HEK293 (cell line): ENCODE measurements around the gene CISD1.

Source experiments
- CTCF ChIA-PET: fragments of 350-600 bp; formaldehyde crosslinking; extraction: SDS; loops from one replicate; lab custom pipeline; 2021; ENCODE audit warnings: antibody characterized with exemption; lab: Yijun Ruan, JAX
- POLR2A ChIA-PET: fragments of 300-600 bp; formaldehyde crosslinking; extraction: SDS; loops from one replicate; lab custom pipeline; 2020; ENCODE audit warnings: antibody characterized with exemption, inconsistent platforms; lab: Yijun Ruan, JAX
- H3K27ac ChIP-seq: fragments of 200-500 bp; sonication (Bioruptor generic); 2 replicates; pipeline ENCODE4 v1.5.1; 2014; ENCODE audit warnings: low read depth, low read length, control low read depth, inconsistent platforms; ENCODE audit errors: extremely low read depth
- H3K36me3 ChIP-seq, 2 experiments: fragments of 200-500 bp in 1 of 2; sonication (Bioruptor generic) in 1 of 2; 1 replicate in 1 of 2; 2 replicates in 1 of 2; pipeline ENCODE4 v1.5.1; 2014 to 2017; ENCODE audit warnings: inconsistent platforms in 2 of 2, low read length in 2 of 2; ENCODE audit not compliant: control insufficient read depth in 2 of 2, insufficient read depth in 1 of 2
- H3K4me1 ChIP-seq: fragments of 200-500 bp; sonication (Bioruptor generic); 2 replicates; pipeline ENCODE4 v1.5.1; 2014; ENCODE audit warnings: mild to moderate bottlenecking, low read length, inconsistent platforms; ENCODE audit not compliant: control insufficient read depth, insufficient read depth
- H3K4me3 ChIP-seq: 2 replicates; pipeline ENCODE4 v1.5.1; 2011; ENCODE audit warnings: low read depth, mild to moderate bottlenecking, control low read depth, low read length, moderate library complexity
- H3K9me3 ChIP-seq: fragments of 200-500 bp; sonication (Bioruptor generic); 2 replicates; pipeline ENCODE4 v1.5.1; 2014; ENCODE audit warnings: low read depth, low read length, inconsistent platforms; ENCODE audit not compliant: control insufficient read depth, insufficient read depth
- ZBTB20 ChIP-seq: fragments of 450-650 bp; formaldehyde crosslinking; IDR thresholded peaks from 2 replicates; pipeline ENCODE4 v1.5.1; 2016; ENCODE audit warnings: missing biosample characterization, missing genetic modification characterization
- ZNF184 ChIP-seq: fragments of 450-650 bp; IDR thresholded peaks from 2 replicates; pipeline ENCODE4 v1.5.1; 2018; ENCODE audit warnings: missing biosample characterization, mild to moderate bottlenecking, missing genetic modification characterization
- ZNF248 ChIP-seq: fragments of 450-650 bp; formaldehyde crosslinking; IDR thresholded peaks from 2 replicates; pipeline ENCODE4 v1.5.1; 2017; ENCODE audit warnings: missing biosample characterization, missing genetic modification characterization
- ZNF416 ChIP-seq: fragments of 450-650 bp; formaldehyde crosslinking; IDR thresholded peaks from 2 replicates; pipeline ENCODE4 v1.5.1; 2016; ENCODE audit warnings: missing biosample characterization, missing genetic modification characterization
- TF ChIP-seq, protein P1 (sequence below): fragments of 450-650 bp; formaldehyde crosslinking; IDR thresholded peaks from 2 replicates; pipeline ENCODE4 v1.5.1; 2016; ENCODE audit warnings: missing biosample characterization, missing genetic modification characterization
- TF ChIP-seq, protein P2 (sequence below): fragments of 450-650 bp; formaldehyde crosslinking; IDR thresholded peaks from 2 replicates; pipeline ENCODE4 v1.5.1; 2016; ENCODE audit warnings: missing biosample characterization, missing genetic modification characterization

The CISD1 gene

DNA sequence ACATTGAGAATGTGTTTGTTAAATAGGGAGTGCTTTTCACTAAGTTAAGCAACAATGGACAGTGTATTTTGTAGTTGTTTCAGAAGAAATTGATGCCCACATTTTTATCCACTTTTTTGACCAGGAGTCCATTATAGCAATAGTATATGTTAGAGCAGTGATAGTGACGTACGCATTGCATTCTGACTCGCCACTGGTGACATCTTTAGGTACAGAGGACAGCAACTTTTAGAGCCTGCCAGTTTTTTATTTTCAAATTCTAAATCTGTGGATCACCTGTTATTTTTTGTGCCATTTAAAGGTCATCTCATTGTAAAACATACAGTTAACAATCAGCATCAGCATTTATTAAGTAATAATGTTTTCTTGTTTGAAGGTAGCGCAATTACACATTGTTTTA, 67.3 kb downstream of the CISD1 start:
- Histone ChIP-seq H3K36me3 (no peaks in the 10 kb centered on the region), H3K4me1 (no peaks in the 10 kb centered on the region), H3K27ac (no peak overlapping the region), H3K4me3 (peak overlapping the region; percentile 85; the same call in 1 of the 2 replicates), H3K9me3 (no peaks in the 10 kb centered on the region)
- ChIA-PET POLR2A (interaction anchor here (0.8 to 2.1 kb wide), 4 partner anchors 11 to 1975 kb away, joined by 3 to 13 read pairs (median 6); partner anchors contain the start of genes CISD1, IPMK and ZWINT), CTCF (interaction anchor here (1.4 to 1.6 kb wide), 3 partner anchors 36 to 50 kb away, joined by 3 to 6 read pairs (median 5); no protein-coding TSS in a partner anchor)
- TF ChIP-seq ZNF184 (tag by site-specific recombination) = no peak
- no peak for TF ChIP-seq ZBTB20 (tag by site-specific recombination)
- TF ChIP-seq, protein P1, sequence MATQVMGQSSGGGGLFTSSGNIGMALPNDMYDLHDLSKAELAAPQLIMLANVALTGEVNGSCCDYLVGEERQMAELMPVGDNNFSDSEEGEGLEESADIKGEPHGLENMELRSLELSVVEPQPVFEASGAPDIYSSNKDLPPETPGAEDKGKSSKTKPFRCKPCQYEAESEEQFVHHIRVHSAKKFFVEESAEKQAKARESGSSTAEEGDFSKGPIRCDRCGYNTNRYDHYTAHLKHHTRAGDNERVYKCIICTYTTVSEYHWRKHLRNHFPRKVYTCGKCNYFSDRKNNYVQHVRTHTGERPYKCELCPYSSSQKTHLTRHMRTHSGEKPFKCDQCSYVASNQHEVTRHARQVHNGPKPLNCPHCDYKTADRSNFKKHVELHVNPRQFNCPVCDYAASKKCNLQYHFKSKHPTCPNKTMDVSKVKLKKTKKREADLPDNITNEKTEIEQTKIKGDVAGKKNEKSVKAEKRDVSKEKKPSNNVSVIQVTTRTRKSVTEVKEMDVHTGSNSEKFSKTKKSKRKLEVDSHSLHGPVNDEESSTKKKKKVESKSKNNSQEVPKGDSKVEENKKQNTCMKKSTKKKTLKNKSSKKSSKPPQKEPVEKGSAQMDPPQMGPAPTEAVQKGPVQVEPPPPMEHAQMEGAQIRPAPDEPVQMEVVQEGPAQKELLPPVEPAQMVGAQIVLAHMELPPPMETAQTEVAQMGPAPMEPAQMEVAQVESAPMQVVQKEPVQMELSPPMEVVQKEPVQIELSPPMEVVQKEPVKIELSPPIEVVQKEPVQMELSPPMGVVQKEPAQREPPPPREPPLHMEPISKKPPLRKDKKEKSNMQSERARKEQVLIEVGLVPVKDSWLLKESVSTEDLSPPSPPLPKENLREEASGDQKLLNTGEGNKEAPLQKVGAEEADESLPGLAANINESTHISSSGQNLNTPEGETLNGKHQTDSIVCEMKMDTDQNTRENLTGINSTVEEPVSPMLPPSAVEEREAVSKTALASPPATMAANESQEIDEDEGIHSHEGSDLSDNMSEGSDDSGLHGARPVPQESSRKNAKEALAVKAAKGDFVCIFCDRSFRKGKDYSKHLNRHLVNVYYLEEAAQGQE (tag by site-specific recombination) = peak; percentile 85
- TF ChIP-seq ZNF248 (tag by site-specific recombination) = no peak
- TF ChIP-seq, protein P2, sequence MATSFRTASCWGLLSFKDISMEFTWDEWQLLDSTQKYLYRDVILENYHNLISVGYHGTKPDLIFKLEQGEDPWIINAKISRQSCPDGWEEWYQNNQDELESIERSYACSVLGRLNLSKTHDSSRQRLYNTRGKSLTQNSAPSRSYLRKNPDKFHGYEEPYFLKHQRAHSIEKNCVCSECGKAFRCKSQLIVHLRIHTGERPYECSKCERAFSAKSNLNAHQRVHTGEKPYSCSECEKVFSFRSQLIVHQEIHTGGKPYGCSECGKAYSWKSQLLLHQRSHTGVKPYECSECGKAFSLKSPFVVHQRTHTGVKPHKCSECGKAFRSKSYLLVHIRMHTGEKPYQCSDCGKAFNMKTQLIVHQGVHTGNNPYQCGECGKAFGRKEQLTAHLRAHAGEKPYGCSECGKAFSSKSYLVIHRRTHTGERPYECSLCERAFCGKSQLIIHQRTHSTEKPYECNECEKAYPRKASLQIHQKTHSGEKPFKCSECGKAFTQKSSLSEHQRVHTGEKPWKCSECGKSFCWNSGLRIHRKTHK (tag by site-specific recombination) = no peak
- TF ChIP-seq ZNF416 (tag by site-specific recombination) = no peak
